Glutamatergic neuron (in vitro differentiated cells): ENCODE data around the gene ANKRD12. TPM values are rescaled to one million over a fixed set of nuclear protein-coding genes. Genes with fewer than 3 reads are reported as not detected.

Source experiments
- DNase-seq: peaks from one replicate; pipeline ENCODE4 v3.0.0; 2022
- H3K27ac Mint-ChIP-seq: one replicate; pipeline ENCODE4 v1.8.0; 2020; ENCODE audit warnings: mild to moderate bottlenecking, mixed read lengths, inconsistent platforms; ENCODE audit not compliant: unreplicated experiment
- H3K27me3 Mint-ChIP-seq: one replicate; pipeline ENCODE4 v1.8.0; 2020; ENCODE audit warnings: mild to moderate bottlenecking, moderate library complexity, mixed read lengths, inconsistent platforms; ENCODE audit not compliant: unreplicated experiment
- H3K36me3 Mint-ChIP-seq: one replicate; pipeline ENCODE4 v1.8.0; 2020; ENCODE audit warnings: mild to moderate bottlenecking, mixed read lengths, inconsistent platforms; ENCODE audit not compliant: unreplicated experiment
- H3K4me1 Mint-ChIP-seq: one replicate; pipeline ENCODE4 v1.8.0; 2020; ENCODE audit warnings: mild to moderate bottlenecking, low read depth, mixed read lengths, inconsistent platforms; ENCODE audit not compliant: unreplicated experiment
- H3K4me3 Mint-ChIP-seq: one replicate; pipeline ENCODE4 v1.8.0; 2020; ENCODE audit warnings: mild to moderate bottlenecking, mixed read lengths, inconsistent platforms; ENCODE audit not compliant: unreplicated experiment
- H3K9me3 Mint-ChIP-seq: one replicate; pipeline ENCODE4 v1.8.0; 2020; ENCODE audit warnings: mild to moderate bottlenecking, moderate library complexity, mixed read lengths, inconsistent platforms; ENCODE audit not compliant: unreplicated experiment
- total RNA-seq: library from RNA; stranded (reverse); fragmentation: NEBNext Ultra II Directional; extraction: Animal tissue kit (Norgen Biotek cat#: 25700); gene quantifications from one replicate; pipeline ENCODE4 v1.2.1, GENCODE V29; 2021; ENCODE audit not compliant: unreplicated experiment
- TF ChIP-seq, protein P1 (sequence below): fragments of 200-600 bp; sonication (generic); IDR thresholded peaks from one replicate; pipeline ENCODE4 v1.5.0; 2021; ENCODE audit not compliant: partially characterized antibody, unreplicated experiment

ANKRD12 gene
- total RNA-seq, 1 donor from 2014 or later = 41.6 TPM

DNA sequence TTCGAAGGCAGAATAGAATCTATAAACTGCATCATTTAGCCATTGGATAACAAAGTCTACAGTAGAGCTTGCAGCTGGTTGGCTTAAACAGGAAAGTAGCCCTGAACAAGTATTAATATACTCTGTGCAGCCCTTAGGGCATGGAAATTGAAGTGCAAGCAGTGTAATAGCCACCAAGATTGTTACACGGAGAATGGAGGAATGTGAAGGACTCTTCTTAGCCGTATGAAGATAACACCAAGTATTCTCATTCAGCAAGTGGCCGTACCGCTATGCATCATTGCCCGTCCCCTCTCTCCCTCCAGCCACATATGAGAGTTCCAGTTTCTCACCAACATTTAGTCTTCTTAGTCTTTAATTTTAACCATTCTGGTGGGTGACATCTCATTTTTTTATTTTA, 40.5 kb downstream of the ANKRD12 start:
- Mint-ChIP-seq H3K27me3 (no peaks in the 10 kb centered on the region), H3K36me3 (no peaks in the 10 kb centered on the region), H3K9me3 (no peaks in the 10 kb centered on the region), H3K27ac (no peak overlapping the region), H3K4me3 (no peak overlapping the region), H3K4me1 (no peaks in the 10 kb centered on the region)
- TF ChIP-seq, protein P1, sequence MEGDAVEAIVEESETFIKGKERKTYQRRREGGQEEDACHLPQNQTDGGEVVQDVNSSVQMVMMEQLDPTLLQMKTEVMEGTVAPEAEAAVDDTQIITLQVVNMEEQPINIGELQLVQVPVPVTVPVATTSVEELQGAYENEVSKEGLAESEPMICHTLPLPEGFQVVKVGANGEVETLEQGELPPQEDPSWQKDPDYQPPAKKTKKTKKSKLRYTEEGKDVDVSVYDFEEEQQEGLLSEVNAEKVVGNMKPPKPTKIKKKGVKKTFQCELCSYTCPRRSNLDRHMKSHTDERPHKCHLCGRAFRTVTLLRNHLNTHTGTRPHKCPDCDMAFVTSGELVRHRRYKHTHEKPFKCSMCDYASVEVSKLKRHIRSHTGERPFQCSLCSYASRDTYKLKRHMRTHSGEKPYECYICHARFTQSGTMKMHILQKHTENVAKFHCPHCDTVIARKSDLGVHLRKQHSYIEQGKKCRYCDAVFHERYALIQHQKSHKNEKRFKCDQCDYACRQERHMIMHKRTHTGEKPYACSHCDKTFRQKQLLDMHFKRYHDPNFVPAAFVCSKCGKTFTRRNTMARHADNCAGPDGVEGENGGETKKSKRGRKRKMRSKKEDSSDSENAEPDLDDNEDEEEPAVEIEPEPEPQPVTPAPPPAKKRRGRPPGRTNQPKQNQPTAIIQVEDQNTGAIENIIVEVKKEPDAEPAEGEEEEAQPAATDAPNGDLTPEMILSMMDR = no peak
- DNase-seq = no peak

DNA sequence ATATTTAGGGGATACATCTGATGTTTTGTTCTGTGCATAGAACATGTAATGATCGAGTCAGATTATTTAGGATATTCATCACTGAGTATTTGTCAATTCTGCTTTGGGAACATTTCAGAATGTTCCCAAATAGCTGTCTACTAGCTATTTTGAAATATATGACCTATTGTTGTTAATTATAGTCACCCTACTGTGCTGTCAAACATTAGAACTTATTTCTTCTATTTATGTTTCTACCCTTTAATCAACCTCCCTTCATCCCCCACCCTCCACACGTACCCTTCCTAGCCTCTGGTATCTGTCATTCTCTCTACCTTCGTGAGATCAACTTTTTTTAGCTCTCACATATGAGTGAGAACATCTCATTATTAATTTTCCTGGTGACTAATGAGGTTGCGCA, 40.9 kb downstream of the ANKRD12 start:
- no peak overlapping the region for H3K4me3 Mint-ChIP-seq
- H3K9me3 Mint-ChIP-seq = no peaks in the 10 kb centered on the region
- H3K4me1 Mint-ChIP-seq = no peaks in the 10 kb centered on the region
- H3K27ac Mint-ChIP-seq = no peak overlapping the region
- H3K36me3 Mint-ChIP-seq = no peaks in the 10 kb centered on the region
- H3K27me3 Mint-ChIP-seq = no peaks in the 10 kb centered on the region
- no peak for DNase-seq
- TF ChIP-seq, protein P1 = no peak

DNA sequence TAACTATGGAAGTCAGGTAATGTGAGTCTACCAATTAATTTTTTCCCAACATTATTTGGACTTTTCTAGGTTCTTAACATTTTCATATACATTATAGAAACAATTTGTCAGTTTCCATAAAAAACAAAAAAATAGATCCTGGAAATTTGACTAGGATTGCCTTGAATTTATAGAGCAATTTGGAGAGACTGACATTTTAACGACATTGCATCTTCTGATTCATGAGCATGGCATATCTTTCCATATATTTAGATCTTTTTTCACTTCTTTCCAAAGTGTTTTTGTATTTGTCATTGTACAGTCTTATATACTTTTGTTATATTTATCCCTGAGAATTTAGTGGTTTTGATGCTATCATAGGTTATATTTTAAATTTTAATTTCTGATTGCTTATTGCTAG, 42.0 kb downstream of the ANKRD12 start:
- Mint-ChIP-seq H3K4me3 (no peak overlapping the region), H3K27ac (no peak overlapping the region), H3K4me1 (no peaks in the 10 kb centered on the region), H3K9me3 (no peaks in the 10 kb centered on the region), H3K36me3 (no peaks in the 10 kb centered on the region), H3K27me3 (no peaks in the 10 kb centered on the region)
- TF ChIP-seq, protein P1 = no peak
- no peak for DNase-seq

DNA sequence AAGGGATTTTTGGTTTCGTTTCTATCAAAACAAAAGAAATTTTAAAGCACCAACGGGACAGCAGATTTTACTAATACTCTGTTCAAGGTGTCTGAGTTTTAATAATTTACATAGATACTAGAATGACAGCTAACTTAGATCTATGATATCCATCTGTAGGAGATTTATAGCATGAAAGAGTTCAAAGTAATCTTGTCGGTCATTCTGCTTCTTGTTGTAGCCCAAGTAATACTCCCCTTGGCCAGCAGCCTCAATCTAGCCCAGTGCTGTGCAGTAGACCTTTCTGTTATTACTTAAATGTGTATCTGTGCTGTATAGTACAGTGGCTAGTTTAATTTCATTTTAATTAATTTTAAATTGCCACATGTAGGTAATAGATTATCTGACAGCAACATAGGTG, 44.7 kb downstream of the ANKRD12 start:
- Mint-ChIP-seq H3K36me3 (no peaks in the 10 kb centered on the region), H3K27ac (no peak overlapping the region), H3K4me1 (no peaks in the 10 kb centered on the region), H3K9me3 (no peaks in the 10 kb centered on the region), H3K27me3 (no peaks in the 10 kb centered on the region), H3K4me3 (no peak overlapping the region)
- TF ChIP-seq, protein P1 = no peak
- DNase-seq = no peak

- TF ChIP-seq, protein P1 = no peak
- Mint-ChIP-seq H3K4me3 (no peak overlapping the region), H3K4me1 (no peaks in the 10 kb centered on the region), H3K27ac (no peak overlapping the region), H3K9me3 (no peaks in the 10 kb centered on the region), H3K27me3 (no peaks in the 10 kb centered on the region), H3K36me3 (no peaks in the 10 kb centered on the region)
- DNase-seq = no peak
These were observed 46.3 kb downstream of the ANKRD12 start for GRCh38 chr18:9182852-9183399.
